Gastroesophageal sphincter (tissue), 3 donors: Measurements from ENCODE around the gene GPR78.

Source experiments
- POLR2A ChIP-seq, 2 donors: fragments of 450-650 bp; IDR thresholded peaks; one replicate each; pipeline ENCODE4 v1.6.1; 2017; ENCODE audit warnings: antibody characterized with exemption in 2 of 2, mild to moderate bottlenecking in 2 of 2, moderate library complexity in 1 of 2
- TF ChIP-seq, protein P1 (sequence below), 4 experiments: fragments of 200-600 bp in 2 of 4; fragments of 450-650 bp in 2 of 4; sonication (generic) in 1 of 4; IDR thresholded peaks; one replicate each; pipeline ENCODE4 v1.5.1; 2017 to 2019; ENCODE audit warnings: antibody characterized with exemption in 4 of 4, mild to moderate bottlenecking in 2 of 4, moderate library complexity in 2 of 4

DNA sequence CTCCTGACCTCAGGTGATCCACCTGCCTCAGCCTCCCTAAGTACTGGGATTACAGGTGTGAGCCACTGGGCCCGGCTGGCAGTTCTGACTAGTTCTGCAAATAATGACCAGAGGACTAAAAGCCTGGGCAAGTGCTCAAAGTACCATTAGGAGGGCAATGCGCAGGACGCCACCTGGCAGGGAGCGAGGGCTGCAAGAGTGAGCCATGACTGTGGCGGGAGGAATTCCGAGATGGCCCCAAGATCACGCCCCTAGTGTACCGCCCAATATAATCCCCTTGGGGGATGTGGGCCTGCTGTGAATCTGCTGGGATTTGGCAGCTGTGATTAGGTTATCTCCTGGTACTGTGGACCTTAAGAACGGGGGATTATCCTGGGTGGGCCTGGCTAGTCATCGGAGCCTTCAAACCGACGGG is 26.2 kb upstream of the GPR78 start:
- TF ChIP-seq POLR2A (IDR thresholded peaks at IDR 0.05) = no peak
- TF ChIP-seq, protein P1, sequence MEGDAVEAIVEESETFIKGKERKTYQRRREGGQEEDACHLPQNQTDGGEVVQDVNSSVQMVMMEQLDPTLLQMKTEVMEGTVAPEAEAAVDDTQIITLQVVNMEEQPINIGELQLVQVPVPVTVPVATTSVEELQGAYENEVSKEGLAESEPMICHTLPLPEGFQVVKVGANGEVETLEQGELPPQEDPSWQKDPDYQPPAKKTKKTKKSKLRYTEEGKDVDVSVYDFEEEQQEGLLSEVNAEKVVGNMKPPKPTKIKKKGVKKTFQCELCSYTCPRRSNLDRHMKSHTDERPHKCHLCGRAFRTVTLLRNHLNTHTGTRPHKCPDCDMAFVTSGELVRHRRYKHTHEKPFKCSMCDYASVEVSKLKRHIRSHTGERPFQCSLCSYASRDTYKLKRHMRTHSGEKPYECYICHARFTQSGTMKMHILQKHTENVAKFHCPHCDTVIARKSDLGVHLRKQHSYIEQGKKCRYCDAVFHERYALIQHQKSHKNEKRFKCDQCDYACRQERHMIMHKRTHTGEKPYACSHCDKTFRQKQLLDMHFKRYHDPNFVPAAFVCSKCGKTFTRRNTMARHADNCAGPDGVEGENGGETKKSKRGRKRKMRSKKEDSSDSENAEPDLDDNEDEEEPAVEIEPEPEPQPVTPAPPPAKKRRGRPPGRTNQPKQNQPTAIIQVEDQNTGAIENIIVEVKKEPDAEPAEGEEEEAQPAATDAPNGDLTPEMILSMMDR (IDR thresholded peaks at IDR 0.05) = no peak
